Neutrophil (primary cell): ENCODE results near the gene GRHL3.

Source experiments
- H3K27ac ChIP-seq: fragments of 200-600 bp; sonication (generic); 2 replicates; pipeline ENCODE4 v1.5.1; 2016; ENCODE audit warnings: mild to moderate bottlenecking, moderate library complexity
- H3K27me3 ChIP-seq: fragments of 200-600 bp; sonication (generic); 2 replicates; pipeline ENCODE4 v1.6.0; 2016; ENCODE audit warnings: mild to moderate bottlenecking
- H3K36me3 ChIP-seq: fragments of 200-600 bp; sonication (generic); 2 replicates; pipeline ENCODE4 v1.5.1; 2017
- H3K4me1 ChIP-seq, 2 experiments: fragments of 200-600 bp in 1 of 2; sonication (generic) in 1 of 2; 1 replicate in 1 of 2; 2 replicates in 1 of 2; pipeline versions ENCODE4 v1.5.1 to v1.6.1; 2013 to 2016; ENCODE audit warnings: low read depth in 1 of 2, low read length in 1 of 2, mild to moderate bottlenecking in 1 of 2, moderate library complexity in 1 of 2; ENCODE audit not compliant: control insufficient read depth in 1 of 2, insufficient read depth in 1 of 2
- H3K4me3 ChIP-seq, 2 experiments: fragments of 200-600 bp in 1 of 2; sonication (generic) in 1 of 2; 1 replicate in 1 of 2; 2 replicates in 1 of 2; pipeline ENCODE4 v1.5.1; 2013 to 2016; ENCODE audit warnings: low read depth in 1 of 2, low read length in 1 of 2, mild to moderate bottlenecking in 1 of 2, moderate library complexity in 1 of 2
- H3K9me3 ChIP-seq: fragments of 200-600 bp; sonication (generic); 2 replicates; pipeline ENCODE4 v1.5.1; 2016
- CTCF ChIP-seq: fragments of 200-600 bp; sonication (generic); IDR thresholded peaks from 2 replicates; pipeline ENCODE4 v1.5.1; 2016; ENCODE audit warnings: antibody characterized with exemption

Gene GRHL3

DNA sequence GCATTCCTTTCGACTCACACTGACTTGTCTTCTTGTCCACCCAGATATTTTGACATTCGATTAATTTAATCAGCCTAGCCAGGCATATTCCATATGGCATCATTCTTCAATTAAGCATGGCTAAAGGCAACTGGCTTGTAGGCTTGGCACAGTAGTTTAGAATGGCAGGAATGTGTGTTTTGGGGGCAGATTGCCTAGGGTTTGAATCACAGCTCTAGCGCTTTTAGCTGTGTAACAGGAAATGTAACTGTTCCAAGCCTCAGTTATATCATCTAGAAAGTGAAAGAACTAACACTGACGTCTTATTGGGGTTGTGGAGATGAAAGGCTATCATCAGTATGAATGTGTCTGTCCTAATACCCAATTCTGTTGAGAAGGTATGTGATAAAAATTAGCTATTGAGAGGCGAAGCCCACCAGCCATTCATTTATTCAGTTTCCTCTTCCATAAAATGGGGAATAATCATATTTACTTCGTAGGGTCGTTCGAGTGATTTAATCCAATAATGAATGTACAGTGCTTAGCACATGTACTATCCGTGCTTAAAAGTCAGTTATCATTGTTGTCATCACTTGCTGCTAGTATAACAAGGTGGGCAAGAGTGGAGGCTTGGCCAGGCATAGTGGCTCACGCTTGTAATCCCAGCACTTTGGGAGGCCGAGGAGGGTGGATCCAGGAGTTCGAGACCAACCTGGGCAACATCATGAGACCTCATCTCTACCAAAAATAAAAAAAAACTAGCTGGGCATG, 41.6 kb upstream of the GRHL3 start:
- H3K4me3 ChIP-seq: no peak overlapping the region
- H3K9me3 ChIP-seq: no peaks in the 10 kb centered on the region
- TF ChIP-seq CTCF: no peak
- no peak overlapping the region for H3K27ac ChIP-seq
- no peaks in the 10 kb centered on the region for H3K36me3 ChIP-seq
- H3K27me3 ChIP-seq: peaks cover 48% of the 10 kb centered on the region
- no peaks in the 10 kb centered on the region for H3K4me1 ChIP-seq

DNA sequence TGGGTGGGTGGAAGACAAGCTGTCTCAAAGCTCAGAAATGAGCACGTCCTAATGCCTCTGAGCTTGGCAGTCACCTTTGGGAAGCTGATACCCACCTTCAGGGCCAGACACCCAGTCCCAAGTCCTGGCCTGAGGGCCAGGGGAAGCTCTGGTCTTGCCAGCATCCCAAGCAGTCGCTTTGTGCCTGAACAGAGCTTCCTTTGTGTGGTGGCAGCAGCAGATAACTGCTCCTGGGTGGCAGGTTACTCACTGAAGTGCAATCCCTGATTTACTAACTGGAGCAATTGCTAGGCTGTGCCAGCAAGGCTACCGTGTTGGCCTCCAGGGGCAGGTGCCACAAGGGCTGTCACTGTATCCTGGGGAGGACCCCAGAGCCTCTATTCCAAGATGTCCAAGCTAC, 40.4 kb upstream of the GRHL3 start:
- peaks cover 37% of the 10 kb centered on the region for H3K27me3 ChIP-seq
- no peak overlapping the region for H3K4me3 ChIP-seq
- no peaks in the 10 kb centered on the region for H3K4me1 ChIP-seq
- H3K9me3 ChIP-seq: no peaks in the 10 kb centered on the region
- H3K27ac ChIP-seq: no peak overlapping the region
- TF ChIP-seq CTCF: no peak
- no peaks in the 10 kb centered on the region for H3K36me3 ChIP-seq

GRCh38 chr1:24279590-24280232, 39.4 kb upstream of the GRHL3 start:
- no peak for TF ChIP-seq CTCF
- no peaks in the 10 kb centered on the region for H3K4me1 ChIP-seq
- peaks cover 27% of the 10 kb centered on the region for H3K27me3 ChIP-seq
- H3K9me3 ChIP-seq: no peaks in the 10 kb centered on the region
- no peak overlapping the region for H3K4me3 ChIP-seq
- no peak overlapping the region for H3K27ac ChIP-seq
- H3K36me3 ChIP-seq: no peaks in the 10 kb centered on the region

- Histone ChIP-seq H3K27ac (no peak overlapping the region), H3K9me3 (no peaks in the 10 kb centered on the region), H3K27me3 (peaks cover 12% of the 10 kb centered on the region), H3K4me3 (no peak overlapping the region), H3K4me1 (no peaks in the 10 kb centered on the region), H3K36me3 (no peaks in the 10 kb centered on the region)
- TF ChIP-seq CTCF: no peak
Measured at GRCh38 chr1:24281591-24281990, 37.6 kb upstream of the GRHL3 start.

DNA sequence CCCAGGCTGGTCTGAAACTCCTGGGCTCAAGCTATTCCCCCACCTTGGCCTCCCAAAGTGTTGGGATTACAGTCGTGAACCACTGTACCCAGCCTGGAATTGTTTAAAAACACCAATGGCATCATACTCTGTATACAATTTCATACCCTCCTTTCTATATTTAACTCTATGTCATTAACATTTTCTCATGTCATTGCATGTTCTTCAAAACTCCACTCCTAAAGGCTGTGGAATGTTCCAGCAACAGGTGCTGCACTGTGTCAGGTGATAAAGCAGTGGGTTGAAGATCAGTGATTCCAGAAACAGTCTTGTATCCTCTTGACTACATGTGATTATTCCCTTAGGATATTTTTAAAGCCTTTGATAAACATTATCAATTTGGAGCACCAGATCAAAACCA, 36.7 kb upstream of the GRHL3 start:
- H3K9me3 ChIP-seq: no peaks in the 10 kb centered on the region
- TF ChIP-seq CTCF: no peak
- H3K27me3 ChIP-seq: peaks cover 4% of the 10 kb centered on the region
- H3K4me3 ChIP-seq: no peak overlapping the region
- H3K27ac ChIP-seq: no peak overlapping the region
- no peaks in the 10 kb centered on the region for H3K36me3 ChIP-seq
- H3K4me1 ChIP-seq: no peaks in the 10 kb centered on the region
